Stimulated activated CD4-positive, alpha-beta T cell treated with anti-CD3 and anti-CD28 coated beads, Interleukin-2, amount 100 ng/mL, for 24 hours (primary cell): ENCODE measurements around the gene RCN2.

ENCODE experiments used
- DNase-seq, 2 donors: peaks; one replicate each; pipeline ENCODE4 v3.0.0-alpha.2; 2020

RCN2 gene

GRCh38 chr15:76976572-76977270, 45.2 kb downstream of the RCN2 start:
- DNase-seq, result no peak

GRCh38 chr15:76978522-76979330, 47.2 kb downstream of the RCN2 start:
- DNase-seq, result no peak

GRCh38 chr15:76979331-76979925, 47.9 kb downstream of the RCN2 start:
- DNase-seq, result no peak

GRCh38 chr15:76979996-76980520, 48.5 kb downstream of the RCN2 start:
- DNase-seq, result no peak

DNA sequence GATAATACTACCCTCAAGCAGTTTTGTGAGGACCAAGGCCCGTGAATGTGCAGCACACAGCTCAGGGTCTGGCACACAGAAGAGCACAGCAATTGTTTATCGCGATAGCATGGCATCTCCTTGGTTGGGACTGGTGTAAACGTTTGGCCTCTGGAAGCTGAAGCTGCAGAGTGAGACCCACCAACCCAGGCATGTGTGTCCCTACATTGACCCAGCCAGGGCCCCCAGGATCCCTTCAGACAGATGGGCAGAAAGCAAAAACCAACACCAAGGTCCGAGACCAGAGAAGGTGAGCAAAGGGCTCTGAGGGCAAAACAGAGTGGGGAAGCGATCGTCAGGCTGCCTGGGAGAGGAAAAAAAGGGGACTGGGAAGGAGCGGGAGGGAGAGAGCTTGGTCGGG, 50.8 kb downstream of the RCN2 start:
- DNase-seq, result no peak

DNA sequence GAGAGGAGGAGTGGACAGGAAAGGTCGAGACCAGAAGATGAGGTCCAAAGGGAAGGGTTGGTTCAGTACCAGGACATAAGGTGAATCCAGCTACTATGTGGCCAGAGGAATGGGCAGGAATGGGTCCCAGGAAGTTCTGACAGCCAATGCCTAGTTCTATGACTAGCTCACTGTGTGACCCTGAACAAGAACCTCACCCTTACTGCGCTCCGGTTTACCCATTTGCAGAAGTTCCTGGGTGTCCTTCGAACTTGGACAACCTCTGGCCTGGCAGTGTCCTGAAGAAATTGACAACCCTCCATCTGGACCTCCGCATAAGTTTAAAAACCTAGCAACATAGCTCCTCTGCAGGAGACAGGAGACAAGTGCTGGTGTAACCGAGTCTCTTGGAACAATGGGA, 51.2 kb downstream of the RCN2 start:
- no peak for DNase-seq

- DNase-seq, result no peak
Observed at GRCh38 chr15:76983590-76984375, 52.2 kb downstream of the RCN2 start.

- no peak for DNase-seq
Observed at GRCh38 chr15:76986743-76987142, 55.2 kb downstream of the RCN2 start.

DNA sequence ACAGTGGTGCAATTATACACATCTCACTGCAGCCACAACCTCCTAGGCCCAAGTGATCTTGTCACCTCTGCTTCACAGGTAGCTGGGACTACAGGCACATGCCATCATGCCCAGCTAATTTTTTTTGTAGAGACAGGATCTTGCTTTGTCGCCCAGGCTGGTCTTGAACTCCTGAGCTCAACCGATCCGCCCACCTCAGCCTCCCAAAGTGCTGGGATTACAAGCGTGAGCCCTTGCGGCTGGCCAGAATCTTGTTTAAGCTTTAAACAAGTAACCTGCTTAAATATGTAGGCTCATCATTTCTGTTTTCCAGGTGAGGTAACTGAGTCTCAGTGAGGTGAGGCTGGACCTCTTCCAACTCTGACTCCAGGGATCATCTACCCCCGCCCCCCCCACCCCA, 55.7 kb downstream of the RCN2 start:
- DNase-seq, result no peak

GRCh38 chr15:76987896-76988860, 56.6 kb downstream of the RCN2 start:
- peak; percentile 71 to 73 for DNase-seq

DNA sequence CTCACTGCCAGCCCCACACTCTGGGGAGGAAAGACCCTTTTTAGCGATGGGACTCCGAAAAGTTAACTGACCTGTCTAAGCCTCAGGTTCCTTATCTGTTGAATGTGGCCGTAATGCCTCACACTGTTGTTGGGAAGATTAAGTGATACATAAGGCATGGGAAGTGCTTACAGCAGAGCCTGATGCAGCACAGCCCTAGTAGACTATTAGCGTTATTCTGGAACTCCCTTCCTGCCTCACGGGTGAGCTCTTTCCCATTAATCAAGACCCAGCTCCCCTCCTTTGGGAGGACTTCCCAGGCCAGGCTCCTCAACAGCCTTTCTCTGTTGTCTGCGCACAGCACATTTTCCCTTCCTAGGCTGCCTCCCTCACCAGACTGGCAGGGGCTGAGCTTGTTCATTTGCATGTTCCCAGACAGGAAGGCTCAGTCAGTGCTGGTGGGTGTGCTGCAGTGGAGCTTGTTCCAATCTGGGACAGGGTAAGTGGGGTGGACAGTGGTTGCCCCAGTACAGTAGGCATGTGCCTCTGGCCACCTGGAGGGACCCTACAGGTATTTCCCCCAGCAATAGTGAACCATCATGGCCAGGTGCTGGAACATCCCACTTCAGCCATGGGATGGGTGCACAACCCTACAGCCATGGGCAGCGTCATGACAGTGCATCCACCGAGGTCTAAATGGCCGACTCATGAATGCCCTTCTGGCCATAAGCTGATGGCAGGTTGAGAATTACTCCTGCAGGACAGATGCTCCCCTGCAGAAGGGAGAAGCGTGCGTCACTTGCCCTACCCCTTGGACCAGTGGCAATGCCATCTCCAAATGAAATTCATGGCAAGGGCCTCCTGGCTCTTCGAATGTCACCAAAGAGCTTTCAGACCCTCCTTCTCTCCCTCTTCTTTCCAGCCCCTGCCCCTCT, 57.6 kb downstream of the RCN2 start:
- no peak for DNase-seq

- no peak for DNase-seq
Observed at GRCh38 chr15:76991048-76991447, 59.5 kb downstream of the RCN2 start.

DNA sequence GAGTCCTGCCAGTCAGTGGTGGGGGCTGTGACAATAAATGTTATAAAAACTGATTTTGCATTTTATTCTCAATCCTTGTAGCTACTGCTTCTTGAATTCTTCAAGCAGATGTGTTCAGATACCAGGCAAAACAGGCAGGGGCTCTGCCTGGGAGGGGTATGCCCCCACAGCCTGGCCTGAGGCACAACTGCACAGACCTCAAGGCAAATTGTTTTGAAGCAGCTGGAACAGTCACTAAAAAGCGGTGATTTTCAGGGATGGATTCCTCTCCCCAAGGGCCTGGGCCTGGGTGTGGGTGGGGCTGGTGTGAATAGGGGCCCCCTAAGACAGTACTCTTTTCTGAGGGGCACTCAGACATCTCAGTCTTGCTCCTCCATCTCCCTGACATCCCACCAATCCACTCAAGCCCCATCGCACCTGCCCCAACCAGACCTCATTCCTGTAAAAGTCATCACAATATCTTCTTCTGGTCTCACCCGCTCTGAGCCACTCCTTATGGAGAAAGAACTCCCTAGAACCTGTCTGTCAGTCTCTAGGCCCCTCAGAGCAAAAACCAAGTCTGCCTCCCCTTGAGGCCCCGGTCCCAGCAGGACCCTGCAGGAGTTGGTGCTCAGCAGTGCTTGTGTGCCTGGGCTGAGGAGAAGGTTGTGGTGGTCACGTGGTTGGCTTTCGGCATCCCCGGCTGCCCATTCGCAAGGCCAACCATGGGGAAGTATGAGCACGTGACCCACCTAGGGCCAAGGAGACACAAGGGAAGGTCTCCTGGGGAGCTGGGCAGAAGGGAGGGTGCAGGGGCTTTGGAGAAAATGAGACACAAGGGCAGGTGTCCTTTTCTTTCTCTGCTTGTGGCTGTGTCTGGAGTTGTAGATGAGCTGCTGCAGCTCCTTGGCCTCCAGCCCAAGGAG, 60.4 kb downstream of the RCN2 start:
- no peak for DNase-seq

DNA sequence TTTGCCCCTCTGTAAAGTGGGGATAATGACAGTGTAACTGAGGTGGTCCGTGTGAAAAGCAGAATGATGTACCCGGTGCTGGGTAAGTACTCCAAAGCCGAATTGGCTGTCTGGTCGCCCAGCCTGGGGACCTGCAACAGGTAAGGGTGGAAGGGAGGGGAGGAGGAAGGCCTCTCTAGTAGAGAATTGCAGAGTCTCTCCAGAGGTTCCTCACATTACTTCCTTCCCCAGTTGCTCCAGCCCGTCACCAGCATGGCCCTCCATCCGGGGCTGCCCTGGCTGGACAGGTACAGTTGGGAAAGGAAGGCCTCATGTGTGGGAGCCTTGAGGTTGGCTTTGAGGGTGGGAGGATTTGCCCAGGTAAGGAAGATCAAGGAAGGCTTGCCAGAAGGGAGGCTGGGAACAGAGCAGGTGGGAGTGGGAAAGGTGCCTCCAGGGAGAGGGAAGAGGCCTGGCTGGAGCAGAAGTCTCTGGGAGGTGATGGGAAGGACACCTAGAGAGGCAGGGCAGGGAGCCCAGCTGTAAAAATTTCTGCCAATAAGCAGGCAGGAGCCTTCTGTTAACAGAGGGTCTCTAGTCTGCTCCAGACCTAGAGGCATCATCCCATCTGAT, 61.7 kb downstream of the RCN2 start:
- no peak for DNase-seq

DNA sequence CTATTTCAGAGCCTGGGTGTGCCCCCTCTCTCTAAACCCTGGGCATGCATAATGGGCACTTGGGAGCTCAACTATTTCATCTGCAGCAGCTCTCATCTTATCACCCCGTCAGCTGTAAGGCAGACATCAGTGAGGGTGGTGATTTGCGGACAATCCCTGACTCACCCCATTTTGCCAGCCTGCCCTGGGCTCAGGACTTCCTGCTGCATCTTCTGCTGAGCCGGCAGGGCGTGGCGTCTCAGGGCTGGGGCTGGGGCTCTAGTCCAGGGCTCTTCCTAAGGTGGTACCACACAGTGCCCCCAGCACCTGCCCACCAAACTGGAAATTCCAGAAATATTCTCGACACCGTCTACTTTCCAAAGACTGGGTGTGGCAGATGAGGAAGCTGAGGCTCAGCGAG, 62.5 kb downstream of the RCN2 start:
- DNase-seq, result peak; percentile 63 to 73

- DNase-seq, result no peak
Observed at GRCh38 chr15:76994496-76994895, 62.9 kb downstream of the RCN2 start.

- peak; percentile 71 to 76 for DNase-seq
Observed at GRCh38 chr15:76994971-76995945, 63.7 kb downstream of the RCN2 start, which contains the start of gene PSTPIP1. Gene PSTPIP1 (plus strand): TSS chr15:76995126. CDS start chr15:76995574, 448 bp downstream.
